ENCODE results near the gene ZNF740. TPM values are rescaled to one million over a fixed set of nuclear protein-coding genes. Genes with fewer than 3 reads are reported as not detected.

Gene ZNF740
- total and polyA plus RNA-seq, 2 experiments from 2014 or later: 3.9 to 6.5 TPM

DNA sequence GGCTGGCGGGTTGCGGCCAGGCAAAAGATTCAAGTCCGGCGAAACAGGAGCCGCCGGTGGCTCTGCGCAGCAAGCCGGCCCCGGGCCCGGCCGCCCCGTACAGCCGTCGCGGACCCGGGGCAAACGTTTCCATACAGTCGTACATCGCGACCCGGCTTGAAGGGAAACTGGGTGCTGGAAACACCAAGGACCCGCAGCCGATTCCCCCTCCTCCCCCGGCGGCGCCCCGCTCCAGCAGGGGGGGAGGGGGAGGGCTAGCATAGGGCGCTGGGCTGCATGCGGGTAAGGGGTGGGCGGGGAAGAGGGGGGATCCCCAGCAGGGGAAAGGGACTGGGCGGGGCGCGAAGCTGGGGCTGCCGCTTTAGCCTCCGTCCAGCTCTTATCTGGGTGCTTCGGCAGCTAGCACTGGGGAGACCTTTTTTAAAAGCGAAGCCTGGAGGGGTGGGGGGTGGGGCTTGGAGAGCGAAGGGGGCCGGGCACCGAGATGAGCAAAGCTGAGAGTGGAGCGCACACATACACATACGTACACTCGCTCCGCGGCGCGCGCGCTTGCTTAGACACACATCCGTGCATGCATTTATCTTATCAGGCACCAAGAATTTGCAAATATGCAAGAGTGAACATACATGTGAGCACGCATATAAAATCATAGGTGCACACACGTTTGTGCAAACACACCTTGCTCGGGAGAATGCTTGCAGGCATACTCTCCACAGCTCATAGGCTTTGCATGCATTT is 39.6 kb downstream of the ZNF740 start:
- H3K27ac ChIP-seq: peak overlapping the region; percentile 99
- no peaks in the 10 kb centered on the region for H3K36me3 ChIP-seq (ENCODE audit: low read depth)
- H4K20me1 ChIP-seq (ENCODE audit: insufficient read depth): no peaks in the 10 kb centered on the region
- peak overlapping the region; percentile 87 for H3K4me3 ChIP-seq
- H3K9ac ChIP-seq: peak overlapping the region; percentile 87
- in situ Hi-C loops (cut with MboI): loop anchor here (10.0 kb wide), 1 partner anchor 65 kb away; no protein-coding TSS in a partner anchor
- peaks cover 44% of the 10 kb centered on the region for H3K79me2 ChIP-seq (ENCODE audit: insufficient read depth)
- 1 to 2% methylated on average over 43 to 51 of the region's 53 CpGs for WGBS, 2 experiments (ENCODE audit: low coverage in 1 of 2, low lambda C conversion rate in 2 of 2, missing lambda C conversion rate in 2 of 2)
- peak overlapping the region; percentile 83 for H3K4me2 ChIP-seq (ENCODE audit: unreplicated experiment)
- no peak for TF ChIP-seq EZH2 (IDR thresholded peaks at IDR 0.05; ENCODE audit: insufficient read depth, poor library complexity, severe bottlenecking)
- no peak for TF ChIP-seq EZH2phosphoT487 (IDR thresholded peaks at IDR 0.05; ENCODE audit: insufficient read depth, low read depth)
- H3K4me1 ChIP-seq (ENCODE audit: insufficient read depth): peaks cover 62% of the 10 kb centered on the region
- peaks cover 50% of the 10 kb centered on the region for H3F3A ChIP-seq (ENCODE audit: insufficient read depth)
- H3K27me3 ChIP-seq (replicated peaks; ENCODE audit: insufficient read depth): no peaks in the 10 kb centered on the region
- 0 out of 2 replicates have a peak overlapping the region, but pooled peaks have one; percentile 9 for H2AFZ ChIP-seq
- no peaks in the 10 kb centered on the region for H3K9me3 ChIP-seq (ENCODE audit: low read depth)
- peak; percentile 97 for DNase-seq
- H3K9me2 ChIP-seq (ENCODE audit: insufficient read depth): no peaks in the 10 kb centered on the region

DNA sequence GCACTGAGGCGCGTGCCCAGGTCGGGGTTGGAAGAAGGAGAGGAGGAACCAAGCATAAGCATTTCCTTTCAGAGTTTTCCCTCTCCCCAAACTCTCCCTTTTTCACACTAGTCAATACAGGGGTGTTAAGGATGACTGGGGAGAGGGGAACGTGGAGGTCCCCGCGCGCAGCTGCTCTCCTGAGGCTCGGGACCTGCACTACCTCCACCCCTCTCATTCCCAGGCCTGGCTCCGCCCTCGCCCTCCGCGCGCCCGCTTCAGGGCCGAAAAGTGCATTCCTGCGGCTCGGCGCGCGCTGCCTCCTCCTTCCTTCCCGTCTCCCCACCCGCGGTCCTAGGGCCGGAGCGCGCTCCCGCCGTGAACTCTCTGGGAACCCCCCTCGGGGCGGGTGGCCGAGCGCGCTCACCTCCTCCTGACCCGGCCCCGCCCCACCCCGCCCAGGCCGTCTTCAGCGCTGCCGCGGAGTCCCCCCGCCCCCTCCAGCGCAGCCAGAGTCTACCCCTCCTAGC is 40.2 kb downstream of the ZNF740 start:
- no peaks in the 10 kb centered on the region for H4K20me1 ChIP-seq (ENCODE audit: insufficient read depth)
- in situ Hi-C loops (cut with MboI): no loop called here
- peak overlapping the region; percentile 84 for H3K4me2 ChIP-seq (ENCODE audit: unreplicated experiment)
- no peaks in the 10 kb centered on the region for H3K9me3 ChIP-seq (ENCODE audit: low read depth)
- H3K9me2 ChIP-seq (ENCODE audit: insufficient read depth): no peaks in the 10 kb centered on the region
- peak overlapping the region; percentile 88 for H3K9ac ChIP-seq
- H3K27ac ChIP-seq: peak overlapping the region; percentile 99
- H3K27me3 ChIP-seq (replicated peaks; ENCODE audit: insufficient read depth): no peaks in the 10 kb centered on the region
- DNase-seq: peak; percentile 98
- H3K36me3 ChIP-seq (ENCODE audit: low read depth): no peaks in the 10 kb centered on the region
- WGBS, 2 experiments (ENCODE audit: low coverage in 1 of 2, low lambda C conversion rate in 2 of 2, missing lambda C conversion rate in 2 of 2): 1% methylated on average over 17 to 42 of the region's 42 CpGs
- no peak for TF ChIP-seq EZH2phosphoT487 (IDR thresholded peaks at IDR 0.05; ENCODE audit: insufficient read depth, low read depth)
- TF ChIP-seq EZH2 (IDR thresholded peaks at IDR 0.05; ENCODE audit: insufficient read depth, poor library complexity, severe bottlenecking): no peak
- H3K4me1 ChIP-seq (ENCODE audit: insufficient read depth): peaks cover 65% of the 10 kb centered on the region
- 0 out of 2 replicates have a peak overlapping the region, but pooled peaks have one; percentile 9 for H2AFZ ChIP-seq
- H3K79me2 ChIP-seq (ENCODE audit: insufficient read depth): peaks cover 38% of the 10 kb centered on the region
- peaks cover 57% of the 10 kb centered on the region for H3F3A ChIP-seq (ENCODE audit: insufficient read depth)
- peak overlapping the region; percentile 87 for H3K4me3 ChIP-seq

DNA sequence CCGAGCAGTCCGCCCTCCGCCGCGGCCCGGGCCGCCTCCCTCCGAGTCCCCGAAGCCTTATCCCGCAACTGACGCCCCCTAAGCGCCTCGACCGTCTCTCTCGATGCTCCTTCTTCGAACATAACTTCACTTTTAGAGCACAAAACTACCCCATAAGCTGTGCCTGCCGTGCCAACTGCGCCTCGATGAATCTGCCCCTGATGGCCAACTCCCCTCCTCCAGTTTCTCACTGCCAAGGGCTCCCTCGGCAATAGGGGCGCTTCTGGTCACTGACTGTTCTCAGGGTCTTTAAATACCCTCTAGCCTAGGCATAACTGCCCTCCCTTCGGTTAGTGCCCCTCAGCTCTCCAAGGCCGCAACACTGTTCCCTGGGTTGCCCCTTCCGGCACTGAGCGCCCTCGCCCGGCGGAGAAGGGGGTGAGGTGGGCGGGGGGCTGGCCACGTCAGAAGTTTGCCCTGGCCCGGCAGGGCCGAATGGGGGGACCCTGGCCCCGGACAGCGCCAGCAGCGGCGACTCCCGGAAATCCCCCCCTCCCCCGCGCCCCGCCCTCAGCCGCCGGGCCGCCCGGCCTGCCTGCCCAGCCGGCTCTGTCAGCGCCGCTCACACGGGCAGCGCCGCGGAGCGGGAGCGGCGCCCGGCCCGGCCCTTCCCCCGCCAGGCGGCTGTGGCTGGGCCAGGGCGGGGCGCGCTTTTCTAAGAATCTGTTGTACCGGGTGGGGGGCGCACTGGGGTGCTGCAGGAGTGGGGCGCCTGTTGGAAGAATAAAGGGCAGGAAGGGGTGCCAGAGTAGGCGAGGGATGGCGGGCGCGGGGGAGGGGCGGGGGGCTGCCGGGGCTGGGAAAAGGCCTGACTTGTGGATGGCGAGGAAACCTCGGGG is 40.9 kb downstream of the ZNF740 start:
- peak overlapping the region; percentile 84 for H3K4me2 ChIP-seq (ENCODE audit: unreplicated experiment)
- no peaks in the 10 kb centered on the region for H3K36me3 ChIP-seq (ENCODE audit: low read depth)
- peaks cover 58% of the 10 kb centered on the region for H3F3A ChIP-seq (ENCODE audit: insufficient read depth)
- 1 to 2% methylated on average over 43 to 67 of the region's 72 CpGs for WGBS, 2 experiments (ENCODE audit: low coverage in 1 of 2, low lambda C conversion rate in 2 of 2, missing lambda C conversion rate in 2 of 2)
- in situ Hi-C loops (cut with MboI): no loop called here
- peak overlapping the region; percentile 58 for H2AFZ ChIP-seq
- TF ChIP-seq EZH2 (IDR thresholded peaks at IDR 0.05; ENCODE audit: insufficient read depth, poor library complexity, severe bottlenecking) (no peak), EZH2phosphoT487 (IDR thresholded peaks at IDR 0.05; ENCODE audit: insufficient read depth, low read depth) (no peak)
- peaks cover 31% of the 10 kb centered on the region for H3K79me2 ChIP-seq (ENCODE audit: insufficient read depth)
- H3K4me3 ChIP-seq: peak overlapping the region; percentile 68
- H3K4me1 ChIP-seq (ENCODE audit: insufficient read depth): peaks cover 61% of the 10 kb centered on the region
- H3K27me3 ChIP-seq (replicated peaks; ENCODE audit: insufficient read depth): no peaks in the 10 kb centered on the region
- peak overlapping the region; percentile 88 for H3K9ac ChIP-seq
- H3K9me3 ChIP-seq (ENCODE audit: low read depth): no peaks in the 10 kb centered on the region
- peak; percentile 88 for DNase-seq
- H3K9me2 ChIP-seq (ENCODE audit: insufficient read depth): no peaks in the 10 kb centered on the region
- peak overlapping the region; percentile 99 for H3K27ac ChIP-seq
- H4K20me1 ChIP-seq (ENCODE audit: insufficient read depth): no peaks in the 10 kb centered on the region

GRCh38 chr12:53222170-53222721 is 41.7 kb downstream of the ZNF740 start:
- Histone ChIP-seq H3K4me1 (ENCODE audit: insufficient read depth) (peaks cover 53% of the 10 kb centered on the region), H3K27ac (peak overlapping the region; percentile 99), H3K79me2 (ENCODE audit: insufficient read depth) (peaks cover 23% of the 10 kb centered on the region), H4K20me1 (ENCODE audit: insufficient read depth) (no peaks in the 10 kb centered on the region), H3K9me2 (ENCODE audit: insufficient read depth) (no peaks in the 10 kb centered on the region), H3K4me3 (peak overlapping the region; percentile 68), H3K27me3 (replicated peaks; ENCODE audit: insufficient read depth) (no peaks in the 10 kb centered on the region), H3F3A (ENCODE audit: insufficient read depth) (peaks cover 53% of the 10 kb centered on the region), H3K36me3 (ENCODE audit: low read depth) (no peaks in the 10 kb centered on the region), H3K9me3 (ENCODE audit: low read depth) (no peaks in the 10 kb centered on the region), H3K4me2 (ENCODE audit: unreplicated experiment) (peak overlapping the region; percentile 84), H2AFZ (0 out of 2 replicates have a peak overlapping the region, but pooled peaks have one; percentile 7), H3K9ac (peak overlapping the region; percentile 88)
- TF ChIP-seq EZH2phosphoT487 (IDR thresholded peaks at IDR 0.05; ENCODE audit: insufficient read depth, low read depth) (no peak), EZH2 (IDR thresholded peaks at IDR 0.05; ENCODE audit: insufficient read depth, poor library complexity, severe bottlenecking) (no peak)
- 4 to 5% methylated on average over 4 to 5 of the region's 5 CpGs for WGBS, 2 experiments (ENCODE audit: low coverage in 1 of 2, low lambda C conversion rate in 2 of 2, missing lambda C conversion rate in 2 of 2)
- in situ Hi-C loops (cut with MboI): no loop called here
- peak; percentile 48 for DNase-seq

All from GM23248 (cell line).